ENCODE data around the gene PCP2. TPM values are rescaled to one million over a fixed set of nuclear protein-coding genes. Genes with fewer than 3 reads are reported as not detected.

The PCP2 gene
- total RNA-seq, 1 donor from 2014 or later: 0.30 TPM

DNA sequence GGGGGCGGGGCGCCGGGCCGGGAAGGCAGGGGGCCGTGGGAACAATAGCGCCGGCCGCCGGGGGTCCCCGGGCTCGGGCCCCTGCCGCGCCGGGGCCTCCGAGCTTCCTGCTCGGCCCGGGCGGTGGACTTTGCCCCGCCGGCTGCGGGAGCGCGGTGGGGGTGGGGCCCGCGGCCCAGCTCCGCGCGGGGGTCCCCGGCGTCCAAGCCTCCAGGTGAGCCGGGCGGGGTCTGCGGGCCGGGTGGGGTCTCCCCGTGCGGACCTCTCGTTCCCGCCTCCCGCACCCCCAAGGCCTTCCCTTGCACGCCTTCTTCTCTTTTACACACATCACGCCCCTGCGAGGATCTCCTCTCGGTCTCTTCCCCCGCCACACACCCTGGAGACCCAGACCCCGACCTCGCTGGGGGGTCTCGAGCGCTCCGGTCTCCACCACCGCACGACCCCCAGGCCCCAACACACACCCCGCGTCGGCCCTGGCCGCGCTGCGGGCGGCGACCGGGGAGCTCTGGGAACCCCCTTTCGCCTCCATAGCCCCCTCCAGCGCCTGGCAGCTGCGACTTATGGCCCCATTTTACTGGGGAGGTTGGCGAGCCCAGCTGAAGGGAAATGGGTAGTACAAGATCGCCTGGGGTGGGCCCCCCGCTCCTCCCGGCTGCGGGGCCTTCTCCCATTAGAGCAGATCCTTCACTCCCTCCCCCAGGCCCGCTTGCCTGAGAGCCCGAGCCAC, 37.1 kb downstream of the PCP2 start:
- DNase-seq (ENCODE audit: low read depth): no peak

DNA sequence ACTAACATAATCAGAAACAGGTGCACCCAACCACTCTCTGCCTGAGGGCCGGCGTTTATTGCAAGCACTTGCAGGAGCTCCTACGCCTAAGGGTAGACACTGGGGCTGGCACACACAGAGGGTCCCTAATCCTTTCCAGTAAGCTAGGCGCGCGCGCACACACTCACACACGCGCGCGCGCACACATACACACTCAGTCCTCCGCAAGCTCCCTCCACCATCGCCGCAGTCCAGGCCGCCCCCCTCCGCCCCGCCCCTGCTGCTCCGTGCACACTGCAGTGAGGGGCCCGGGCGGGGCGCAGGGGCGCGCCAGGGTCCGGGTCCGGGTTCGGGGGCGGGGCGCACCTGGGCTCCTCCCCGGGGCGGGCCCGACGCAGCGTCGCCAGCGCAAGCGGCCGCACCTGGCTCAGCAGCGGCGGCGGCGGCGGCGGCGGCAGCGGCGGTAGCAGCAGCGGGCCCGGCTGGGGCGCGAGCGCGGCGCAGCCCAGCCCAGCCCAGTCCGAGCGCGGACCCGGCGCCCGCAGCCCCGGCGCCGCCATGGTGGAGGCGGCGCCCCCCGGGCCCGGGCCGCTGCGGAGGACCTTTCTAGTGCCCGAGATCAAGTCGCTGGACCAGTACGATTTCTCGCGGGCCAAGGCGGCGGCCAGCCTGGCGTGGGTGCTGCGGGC, 37.9 kb downstream of the PCP2 start, which contains the start of gene CAMSAP3:
TSS of gene CAMSAP3 (plus strand) at position 398 of the 668 bp plus-strand sequence. CDS start at position 538, 140 bp downstream.
- DNase-seq (ENCODE audit: low read depth): no peak

DNA sequence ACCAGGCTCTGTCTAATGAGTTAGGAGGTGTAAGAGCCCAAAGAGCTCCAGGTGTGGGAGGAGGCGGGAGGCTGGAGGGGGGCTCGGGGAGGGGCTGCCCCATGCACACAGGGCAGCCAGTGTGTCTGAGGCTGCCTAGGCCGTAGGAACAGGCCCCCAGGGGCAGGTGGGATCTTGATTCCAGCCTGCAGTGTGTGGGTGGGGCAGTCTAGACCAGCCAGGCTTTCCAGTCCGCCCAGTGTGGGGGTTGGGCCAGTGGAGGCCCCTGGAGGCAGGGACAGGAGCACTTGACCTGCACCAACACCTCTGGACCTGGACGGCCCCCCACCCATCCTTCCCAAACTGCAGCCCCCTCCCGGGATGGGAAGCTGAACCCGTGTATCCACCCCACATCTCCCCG, 43.3 kb downstream of the PCP2 start:
- no peak for DNase-seq (ENCODE audit: low read depth)

DNA sequence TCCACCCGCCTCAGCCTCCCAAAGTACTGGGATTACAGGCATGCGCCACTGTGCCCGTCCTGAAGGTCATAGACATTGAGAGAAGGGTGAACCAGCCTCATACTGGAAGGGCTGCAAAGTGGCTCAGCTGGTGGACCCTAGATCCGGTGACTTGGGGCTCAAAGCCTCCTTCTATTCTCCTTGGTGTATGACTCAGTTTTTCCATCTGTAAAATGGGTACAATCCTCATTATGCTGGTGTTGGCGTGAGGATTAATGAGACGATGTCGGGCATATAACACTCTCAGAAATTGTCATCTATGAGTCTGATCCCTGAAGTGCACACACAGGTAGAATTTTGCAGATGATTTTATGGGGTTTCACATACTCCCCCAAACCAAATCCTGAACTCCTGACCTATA, 43.7 kb downstream of the PCP2 start:
- DNase-seq (ENCODE audit: low read depth): no peak

DNA sequence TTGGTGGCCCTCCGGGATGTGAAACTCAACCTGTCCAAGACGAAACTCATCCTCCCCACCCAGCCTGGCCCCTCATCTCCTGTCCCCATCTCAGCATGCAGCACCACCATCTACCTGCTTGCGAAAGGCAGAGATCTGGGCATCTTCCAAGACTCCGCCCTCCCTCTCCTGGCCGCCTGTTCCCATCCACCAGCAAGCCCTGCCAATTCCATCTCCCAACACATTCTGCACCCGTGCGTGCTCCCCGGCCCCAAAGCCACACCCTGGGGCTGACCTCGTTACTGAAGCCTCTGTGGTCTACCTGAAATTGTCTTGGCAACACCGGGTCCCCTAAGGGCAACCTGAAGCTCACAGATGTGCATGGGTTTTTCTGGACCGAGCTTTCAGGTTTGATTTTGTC, 51.1 kb downstream of the PCP2 start:
- DNase-seq (ENCODE audit: low read depth): no peak

Other genes starting within 250 kb of the PCP2 start
- gene PEX11G, start 144.7 kb downstream of the PCP2 start, total RNA-seq: 5.2 and 6.9 TPM in 2 replicates
- 10.9 and 27.1 TPM in 2 replicates for gene ZNF358, start 117.6 kb downstream of the PCP2 start, total RNA-seq
- gene MCOLN1, start 111.1 kb downstream of the PCP2 start, total RNA-seq: 3.1 and 5.7 TPM in 2 replicates
- gene PNPLA6, start 98.0 kb downstream of the PCP2 start, total RNA-seq: 79.7 and 149 TPM in 2 replicates
- 1.9 and 3.8 TPM in 2 replicates for gene CAMSAP3, start 37.9 kb downstream of the PCP2 start, total RNA-seq
- 19.3 and 52.3 TPM in 2 replicates for gene XAB2, start 4.2 kb downstream of the PCP2 start, total RNA-seq
- gene PET100, start 3.9 kb downstream of the PCP2 start, total RNA-seq: 15.3 and 27.6 TPM in 2 replicates
- 47.9 and 118 TPM in 2 replicates for gene STXBP2, start 3.4 kb upstream of the PCP2 start, total RNA-seq
- gene RETN, start 35.3 kb upstream of the PCP2 start, total RNA-seq: not detected in 2 replicates
- not detected in 2 replicates for gene MCEMP1, start 43.4 kb upstream of the PCP2 start, total RNA-seq
- gene TRAPPC5, start 47.1 kb upstream of the PCP2 start, total RNA-seq: 47.7 and 118 TPM in 2 replicates
- gene FCER2, start 68.4 kb upstream of the PCP2 start, total RNA-seq: not detected in 2 replicates
- not detected in 2 replicates for gene CLEC4G, start 98.4 kb upstream of the PCP2 start, total RNA-seq
- gene CD209, start 113.8 kb upstream of the PCP2 start, total RNA-seq: 0.15 TPM in 1 of 2 replicates, not detected in the other
- gene CLEC4M, start 129.5 kb upstream of the PCP2 start, total RNA-seq: not detected in 2 replicates
- 10.8 and 22.9 TPM in 2 replicates for gene EVI5L, start 196.5 kb upstream of the PCP2 start, total RNA-seq
- gene PRR36, start 240.7 kb upstream of the PCP2 start, total RNA-seq: 0.17 and 0.35 TPM in 2 replicates

All from renal cortical epithelial cell (primary cell).